Measurements from ENCODE around the gene CTNNA2. TPM values are rescaled to one million over a fixed set of nuclear protein-coding genes. Genes with fewer than 3 reads are reported as not detected.

CTNNA2 gene
- total and polyA plus RNA-seq, 2 of the 8 experiments (the other 6 are each of a cell fraction or from before 2014, with no cell fraction given) = 3.9 to 9.0 TPM

GRCh38 chr2:80568011-80568410 is 1055.2 kb downstream of the CTNNA2 start:
- Histone ChIP-seq H3K79me1 (ENCODE audit: low read depth, low read length) (no peaks in the 10 kb centered on the region), H3K4ac (replicated peaks; ENCODE audit: insufficient read length, low read depth, low read length) (no peak overlapping the region), H4K8ac (ENCODE audit: extremely low read depth, insufficient read depth, low read length) (no peak overlapping the region), H3K4me2 (ENCODE audit: insufficient read depth in 1 of 2, low read depth in 2 of 2, low read length in 2 of 2) (no peak overlapping the region), H2AFZ (ENCODE audit: low read length) (no peak overlapping the region), H3K14ac (ENCODE audit: insufficient read length) (no peak overlapping the region), H2BK5ac (ENCODE audit: low read depth, low read length) (no peak overlapping the region), H3K23me2 (ENCODE audit: low read depth, low read length) (no peaks in the 10 kb centered on the region), H3K79me2 (ENCODE audit: control insufficient read depth in 1 of 2, insufficient read depth in 2 of 2, low read length in 2 of 2) (no peaks in the 10 kb centered on the region), H4K20me1 (replicated peaks in 1 of 2; ENCODE audit: control insufficient read depth in 1 of 2, insufficient read depth in 2 of 2, low read length in 2 of 2) (no peaks in the 10 kb centered on the region), H3K4me3 (ENCODE audit: extremely low read depth in 1 of 4, insufficient read depth in 2 of 4, low read depth in 3 of 4, low read length in 4 of 4) (no peak overlapping the region), H2BK120ac (replicated peaks; ENCODE audit: low read depth, low read length) (no peak overlapping the region), H3K56ac (replicated peaks; ENCODE audit: insufficient read length, low read depth, low read length) (no peak overlapping the region), H4K91ac (replicated peaks; ENCODE audit: insufficient read length, low read length) (no peak overlapping the region), H3K36me3 (ENCODE audit: control insufficient read depth in 2 of 4, insufficient read depth in 4 of 4, low read length in 3 of 4) (no peaks in the 10 kb centered on the region), H3K27me3 (replicated peaks in 1 of 4; ENCODE audit: control insufficient read depth in 3 of 4, extremely low read depth in 1 of 4, insufficient read depth in 3 of 4, low read length in 3 of 4) (no peaks in the 10 kb centered on the region), H4K5ac (ENCODE audit: insufficient read length, low read depth, low read length) (no peak overlapping the region), H2BK12ac (ENCODE audit: low read depth, low read length) (no peak overlapping the region), H3K27ac (ENCODE audit: low read depth, low read length) (no peak overlapping the region), H3K9ac (replicated peaks in 1 of 4; ENCODE audit: extremely low read depth in 1 of 4, low read depth in 3 of 4, low read length in 3 of 4) (no peak overlapping the region), H3K9me3 (ENCODE audit: insufficient read depth in 2 of 2, low read depth in 1 of 2, low read length in 1 of 2) (no peaks in the 10 kb centered on the region), H3K18ac (ENCODE audit: extremely low read depth, low read length) (no peak overlapping the region), H2BK15ac (ENCODE audit: low read length) (no peak overlapping the region), H3K23ac (ENCODE audit: insufficient read length) (no peak overlapping the region), H3K4me1 (replicated peaks in 1 of 4; ENCODE audit: control insufficient read depth in 3 of 4, insufficient read depth in 4 of 4, low read length in 3 of 4) (no peaks in the 10 kb centered on the region), H2AK5ac (ENCODE audit: low read depth, low read length) (no peak overlapping the region), H2BK20ac (ENCODE audit: low read length) (no peak overlapping the region)
- ChIA-PET CTCF (ENCODE audit: partially characterized antibody) (no interaction called here), POLR2A (ENCODE audit: partially characterized antibody) (no interaction called here)
- WGBS, 2 experiments (ENCODE audit: extremely low coverage in 1 of 2, insufficient coverage in 1 of 2, insufficient read length in 1 of 2, insufficient replicate concordance in 2 of 2, low coverage in 1 of 2, low lambda C conversion rate in 2 of 2, missing lambda C conversion rate in 1 of 2) = 94% methylated on average over 3 of the region's 3 CpGs; no CpG with 5 or more reads in 1 of the 2 experiments
- FAIRE-seq = no peak
- DNase-seq (ENCODE audit: low read depth in 1 of 2, low spot score in 2 of 2) = no peak
- TF ChIP-seq EZH2 (IDR thresholded peaks at IDR 0.05; ENCODE audit: low read depth, low read length, severe bottlenecking) (no peak), KDM5A (IDR thresholded peaks at IDR 0.05; ENCODE audit: low read length) (no peak), ATF3 (IDR thresholded peaks at IDR 0.05; ENCODE audit: insufficient read depth, low read depth, low read length) (no peak), ZNF274 (IDR thresholded peaks at IDR 0.05; ENCODE audit: borderline replicate concordance, extremely low read depth, low read length) (no peak), SP2 (IDR thresholded peaks at IDR 0.05; ENCODE audit: low read length) (no peak), HDAC6 (IDR thresholded peaks at IDR 0.05; ENCODE audit: low read depth, low read length) (no peak), HDAC2 (IDR thresholded peaks at IDR 0.05; ENCODE audit: borderline replicate concordance in 1 of 2, low read depth in 2 of 2, low read length in 2 of 2) (no peak), BCL11A (IDR thresholded peaks at IDR 0.05; ENCODE audit: low read depth in 2 of 2, low read length in 2 of 2) (no peak)

All from H1 (cell line).